Measurements from ENCODE around the gene MTM1.

- TF ChIP-seq CTCF (IDR thresholded peaks at IDR 0.05; ENCODE audit: insufficient read depth, low read length, poor library complexity, severe bottlenecking) = no peak
- TF ChIP-seq EZH2phosphoT487 (conservative IDR thresholded peaks at IDR 0.05; ENCODE audit: low read length) = no peak
Measured at GRCh38 chrX:150663073-150663472, 94.7 kb downstream of the MTM1 start.

Data from SU-DHL-6 (cell line).